ENCODE measurements around the gene CIDEA.

GRCh38 chr18:12246849-12247808, 7.0 kb upstream of the CIDEA start:
- TF ChIP-seq CTCF (IDR thresholded peaks at IDR 0.05) (no peak), EZH2 (IDR thresholded peaks at IDR 0.05; ENCODE audit: borderline replicate concordance, insufficient read depth, low read depth, low read length, poor library complexity, severe bottlenecking) (no peak)

Measured in B cell (primary cell).